Endothelial cell of umbilical vein (primary cell): ENCODE measurements around the gene TRAPPC12.

Source experiments
- CTCF ChIP-seq, 2 donors: IDR thresholded peaks; 1 replicate in 1 of 2; 2 replicates in 1 of 2; pipeline ENCODE4 v1.5.1; 2011; ENCODE audit warnings: low read length in 2 of 2, mild to moderate bottlenecking in 2 of 2, moderate library complexity in 2 of 2, control low read depth in 1 of 2, inconsistent platforms in 1 of 2, low read depth in 1 of 2; ENCODE audit not compliant: insufficient read depth in 1 of 2; ENCODE audit errors: extremely low read depth in 1 of 2
- EZH2 ChIP-seq: IDR thresholded peaks from 2 replicates; pipeline ENCODE4 v1.6.1; 2012; ENCODE audit warnings: borderline replicate concordance, low read depth, mild to moderate bottlenecking, moderate library complexity, low read length, inconsistent platforms; ENCODE audit not compliant: severe bottlenecking
- FOS ChIP-seq: IDR thresholded peaks from 2 replicates; pipeline ENCODE4 v1.6.1; 2011; ENCODE audit warnings: mild to moderate bottlenecking, low read length, moderate library complexity, borderline replicate concordance; ENCODE audit not compliant: insufficient read depth
- GATA2 ChIP-seq: IDR thresholded peaks from 2 replicates; pipeline ENCODE4 v1.7.0; 2011; ENCODE audit warnings: low read depth, mild to moderate bottlenecking, moderate library complexity, mixed read lengths, low read length; ENCODE audit not compliant: insufficient read length, insufficient read depth
- JUN ChIP-seq: IDR thresholded peaks from 2 replicates; pipeline ENCODE4 v1.6.1; 2011; ENCODE audit warnings: borderline replicate concordance, low read depth; ENCODE audit not compliant: insufficient read length, insufficient read depth
- MYC ChIP-seq: IDR thresholded peaks from one replicate; pipeline ENCODE4 v1.6.1; 2011; ENCODE audit warnings: mild to moderate bottlenecking, low read depth, low read length
- POLR2A ChIP-seq: IDR thresholded peaks from 2 replicates; pipeline ENCODE4 v1.6.1; 2012; ENCODE audit warnings: low read depth, mild to moderate bottlenecking, control low read depth, low read length
- POLR2AphosphoS5 ChIP-seq: IDR thresholded peaks from 2 replicates; pipeline ENCODE4 v1.6.1; 2012; ENCODE audit warnings: low read depth, mild to moderate bottlenecking, control low read depth, low read length, moderate library complexity; ENCODE audit not compliant: insufficient read depth
- TF ChIP-seq, protein P1 (sequence below): IDR thresholded peaks from 2 replicates; pipeline ENCODE4 v1.6.1; 2011; ENCODE audit not compliant: insufficient read depth, insufficient read length

GRCh38 chr2:3405876-3406275 lies 26.4 kb downstream of the TRAPPC12 start:
- TF ChIP-seq CTCF (IDR thresholded peaks at IDR 0.05; ENCODE audit: extremely low read depth in 1 of 2, insufficient read depth in 1 of 2, low read depth in 1 of 2, low read length in 2 of 2) = no peak
- no peak for TF ChIP-seq POLR2AphosphoS5
- TF ChIP-seq, protein P1, sequence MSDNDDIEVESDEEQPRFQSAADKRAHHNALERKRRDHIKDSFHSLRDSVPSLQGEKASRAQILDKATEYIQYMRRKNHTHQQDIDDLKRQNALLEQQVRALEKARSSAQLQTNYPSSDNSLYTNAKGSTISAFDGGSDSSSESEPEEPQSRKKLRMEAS = no peak
- TF ChIP-seq POLR2A = no peak
- no peak for TF ChIP-seq EZH2
- no peak for TF ChIP-seq JUN
- no peak for TF ChIP-seq FOS
- TF ChIP-seq GATA2 = no peak
- TF ChIP-seq MYC = no peak
